Skeletal muscle satellite cell (primary cell): ENCODE measurements around the gene SLC22A31.

Experiments used
- H3K27me3 ChIP-seq: 2 replicates; pipeline ENCODE4 v1.7.0; 2013; ENCODE audit warnings: low read length; ENCODE audit not compliant: control insufficient read depth, insufficient read depth
- H3K36me3 ChIP-seq: 2 replicates; pipeline ENCODE4 v1.7.0; 2013; ENCODE audit warnings: mild to moderate bottlenecking, control low read depth, low read length; ENCODE audit not compliant: insufficient read depth
- H3K4me1 ChIP-seq: 2 replicates; pipeline ENCODE4 v1.7.0; 2013; ENCODE audit warnings: low read length; ENCODE audit not compliant: control insufficient read depth, insufficient read depth
- H3K4me2 ChIP-seq: 2 replicates; pipeline ENCODE4 v1.7.0; 2013; ENCODE audit warnings: mild to moderate bottlenecking, low read length
- H3K4me3 ChIP-seq: 2 replicates; pipeline ENCODE4 v1.7.0; 2013; ENCODE audit warnings: low read length
- H3K9ac ChIP-seq: 2 replicates; pipeline ENCODE4 v1.7.0; 2013; ENCODE audit warnings: mild to moderate bottlenecking, low read depth, low read length, moderate library complexity
- H3K9me3 ChIP-seq: replicated peaks from 2 replicates; pipeline ENCODE4 v1.7.0; 2013; ENCODE audit warnings: mild to moderate bottlenecking, control low read depth, low read length

The SLC22A31 gene

DNA sequence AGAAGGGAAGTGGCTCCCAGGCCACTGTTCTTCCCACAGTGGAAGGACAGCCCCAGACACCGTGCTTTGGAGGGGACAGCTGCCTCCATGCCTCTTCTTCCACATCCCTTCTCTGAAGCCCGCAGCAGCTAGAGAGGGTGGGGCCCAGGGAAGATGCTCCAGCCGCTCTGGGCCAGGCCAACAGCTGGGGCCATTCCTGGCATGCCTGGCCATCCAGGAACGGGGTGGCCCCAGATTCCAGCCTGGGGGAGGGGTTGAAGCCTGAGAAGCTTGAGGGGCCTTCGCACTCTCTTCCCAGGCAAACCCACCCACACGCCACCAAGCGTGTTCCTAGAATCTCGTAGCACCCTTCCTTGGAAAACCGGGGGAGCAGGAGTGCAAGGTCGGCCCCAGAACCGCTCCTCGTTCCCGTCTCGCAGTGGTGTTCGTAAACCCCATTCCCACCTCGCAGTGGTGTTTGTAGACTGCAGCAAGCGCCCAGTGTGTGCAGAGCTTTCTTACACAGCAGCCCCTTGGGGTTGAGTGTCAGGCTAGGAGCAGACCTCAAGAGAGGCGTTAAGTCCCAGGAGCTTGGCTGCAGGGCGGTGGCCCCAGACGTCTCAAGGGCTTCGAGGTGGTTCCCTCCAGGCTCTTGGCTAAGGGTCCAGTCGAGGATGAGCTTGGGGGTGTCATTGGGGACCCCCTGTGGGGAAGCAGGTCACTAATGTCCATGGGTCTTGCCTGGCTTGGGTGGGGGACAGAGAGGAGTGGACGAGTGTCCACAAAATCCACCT, 26.1 kb downstream of the SLC22A31 start:
- Histone ChIP-seq H3K4me1 (peaks cover 45% of the 10 kb centered on the region), H3K9ac (peak overlapping the region; percentile 85), H3K27me3 (no peaks in the 10 kb centered on the region), H3K4me2 (peak overlapping the region; percentile 90), H3K9me3 (no peaks in the 10 kb centered on the region), H3K36me3 (no peaks in the 10 kb centered on the region), H3K4me3 (peak overlapping the region; percentile 81)

DNA sequence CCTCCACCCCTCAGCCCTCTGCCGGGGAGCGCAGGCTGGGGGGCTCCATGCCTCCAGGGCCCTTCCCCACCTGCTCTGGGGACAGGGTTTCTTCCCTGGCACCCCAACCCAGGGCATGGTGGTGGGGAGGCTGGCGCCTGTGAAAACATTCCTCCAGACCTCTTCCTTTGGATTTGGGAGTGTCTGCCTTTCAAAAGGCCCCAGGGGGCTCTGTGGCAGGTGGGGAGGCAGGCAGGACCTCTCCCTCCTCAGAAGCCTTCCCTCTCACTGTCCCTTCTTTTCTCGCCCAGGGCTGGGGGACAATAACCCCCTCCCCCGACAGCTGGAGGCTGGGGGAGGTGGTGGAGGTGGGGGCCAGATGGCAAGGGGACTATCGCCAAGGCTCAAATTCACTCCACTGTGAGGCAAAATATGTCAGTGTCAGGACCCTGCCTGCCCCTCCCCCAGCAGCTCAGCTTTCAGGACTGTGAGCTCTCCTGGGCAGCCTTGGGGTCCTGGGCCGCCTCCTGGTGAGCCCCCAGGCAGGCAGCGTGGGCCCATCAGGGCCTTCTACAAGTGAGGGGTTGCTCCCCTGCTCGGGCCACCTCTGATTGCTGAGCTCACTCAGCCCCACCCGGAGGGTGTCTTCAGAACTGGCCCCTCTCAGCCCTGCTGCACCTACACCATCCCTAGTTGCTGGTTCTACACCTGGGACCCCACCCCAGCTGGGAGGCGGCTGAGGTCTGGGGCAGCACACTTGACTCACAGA, 27.0 kb downstream of the SLC22A31 start:
- Histone ChIP-seq H3K36me3 (no peaks in the 10 kb centered on the region), H3K4me2 (peak overlapping the region; percentile 90), H3K4me3 (peak overlapping the region; percentile 81), H3K9ac (peak overlapping the region; percentile 85), H3K4me1 (peaks cover 45% of the 10 kb centered on the region), H3K27me3 (no peaks in the 10 kb centered on the region), H3K9me3 (no peaks in the 10 kb centered on the region)

DNA sequence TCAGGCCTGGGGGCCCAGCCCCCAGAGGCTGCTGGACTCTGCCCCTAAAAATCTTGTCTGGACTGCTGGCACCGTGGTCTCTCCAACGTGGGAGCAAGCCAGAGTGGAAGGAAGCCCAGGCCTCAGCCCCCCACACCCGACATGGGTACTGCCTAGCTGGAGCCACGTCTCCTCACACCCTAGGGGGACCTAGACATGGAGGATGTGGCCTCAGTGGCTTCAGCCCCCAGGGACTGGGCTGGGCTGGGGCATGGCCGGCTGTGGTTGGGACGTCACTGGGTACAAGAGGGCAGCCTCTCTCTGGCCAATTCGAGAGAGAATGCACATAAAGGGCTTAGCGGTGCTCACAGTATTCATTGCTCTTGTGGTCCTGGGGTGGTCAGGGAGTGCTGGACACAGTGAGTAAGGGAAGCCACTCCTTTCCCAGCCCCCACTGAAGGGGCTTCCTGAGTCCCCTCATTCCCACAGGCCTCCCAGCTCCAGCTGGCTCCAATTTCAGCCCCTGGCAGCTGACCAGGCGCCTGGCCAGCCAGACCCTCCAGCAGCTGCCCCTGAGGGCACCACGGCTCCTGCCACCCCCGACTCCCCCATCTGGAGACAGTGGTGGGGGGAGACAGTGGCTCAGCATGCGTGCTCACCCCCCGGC, 27.7 kb downstream of the SLC22A31 start:
- no peaks in the 10 kb centered on the region for H3K36me3 ChIP-seq
- peak overlapping the region; percentile 85 for H3K9ac ChIP-seq
- peak overlapping the region; percentile 90 for H3K4me2 ChIP-seq
- peaks cover 45% of the 10 kb centered on the region for H3K4me1 ChIP-seq
- peak overlapping the region; percentile 81 for H3K4me3 ChIP-seq
- no peaks in the 10 kb centered on the region for H3K9me3 ChIP-seq
- H3K27me3 ChIP-seq, result no peaks in the 10 kb centered on the region

- H3K36me3 ChIP-seq, result no peaks in the 10 kb centered on the region
- H3K4me3 ChIP-seq, result peak overlapping the region; percentile 81
- H3K9ac ChIP-seq, result peak overlapping the region; percentile 85
- H3K4me2 ChIP-seq, result peak overlapping the region; percentile 90
- H3K9me3 ChIP-seq, result no peaks in the 10 kb centered on the region
- peaks cover 48% of the 10 kb centered on the region for H3K4me1 ChIP-seq
- no peaks in the 10 kb centered on the region for H3K27me3 ChIP-seq
These were observed 28.2 kb downstream of the SLC22A31 start for GRCh38 chr16:89172171-89172527.

GRCh38 chr16:89171216-89172170, 28.8 kb downstream of the SLC22A31 start, which contains the start of gene CDH15:
Gene CDH15, plus strand, starts transcription at chr16:89171748. Its CDS starts 84 bp downstream, at chr16:89171832.
- Histone ChIP-seq H3K27me3 (no peaks in the 10 kb centered on the region), H3K4me3 (peak within 1 kb of the TSS; percentile 81), H3K36me3 (no peaks in the 10 kb centered on the region), H3K9me3 (no peaks in the 10 kb centered on the region), H3K4me1 (peaks cover 54% of the 10 kb centered on the region), H3K4me2 (peak within 1 kb of the TSS; percentile 90), H3K9ac (peak within 1 kb of the TSS; percentile 85)

GRCh38 chr16:89170346-89171215, 29.8 kb downstream of the SLC22A31 start:
- H3K4me3 ChIP-seq, result no peak overlapping the region
- H3K4me2 ChIP-seq, result peak overlapping the region; percentile 69
- no peak overlapping the region for H3K9ac ChIP-seq

DNA sequence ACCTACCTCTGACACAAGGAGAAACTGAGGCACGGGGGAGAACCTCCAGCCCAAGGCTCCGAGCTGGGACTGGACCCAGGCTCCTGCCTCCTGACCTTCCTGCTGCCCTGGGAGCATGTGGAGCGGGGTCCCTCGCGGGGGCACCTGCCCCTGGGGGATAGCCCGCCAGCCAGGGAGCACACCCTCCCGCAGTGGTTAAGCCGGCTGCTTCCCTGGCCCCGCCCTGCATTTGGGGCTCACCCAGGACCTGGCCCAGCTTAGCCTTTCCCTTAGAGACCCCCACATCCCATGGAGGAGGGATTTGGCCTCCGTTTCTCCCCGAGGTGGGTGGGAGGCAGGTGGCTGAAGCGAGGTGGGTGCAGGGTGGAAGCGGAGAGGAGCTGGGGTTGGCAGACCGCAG, 30.6 kb downstream of the SLC22A31 start:
- H3K36me3 ChIP-seq, result no peaks in the 10 kb centered on the region
- peaks cover 37% of the 10 kb centered on the region for H3K4me1 ChIP-seq
- H3K9me3 ChIP-seq, result no peaks in the 10 kb centered on the region
- H3K4me3 ChIP-seq, result no peak overlapping the region
- H3K27me3 ChIP-seq, result no peaks in the 10 kb centered on the region
- H3K4me2 ChIP-seq, result no peak overlapping the region
- no peak overlapping the region for H3K9ac ChIP-seq

More at GRCh38 chr16:89170346-89171215, 29.8 kb downstream of the SLC22A31 start:
- Histone ChIP-seq H3K4me1 (peaks cover 45% of the 10 kb centered on the region), H3K36me3 (no peaks in the 10 kb centered on the region), H3K9me3 (no peaks in the 10 kb centered on the region), H3K27me3 (no peaks in the 10 kb centered on the region)

DNA sequence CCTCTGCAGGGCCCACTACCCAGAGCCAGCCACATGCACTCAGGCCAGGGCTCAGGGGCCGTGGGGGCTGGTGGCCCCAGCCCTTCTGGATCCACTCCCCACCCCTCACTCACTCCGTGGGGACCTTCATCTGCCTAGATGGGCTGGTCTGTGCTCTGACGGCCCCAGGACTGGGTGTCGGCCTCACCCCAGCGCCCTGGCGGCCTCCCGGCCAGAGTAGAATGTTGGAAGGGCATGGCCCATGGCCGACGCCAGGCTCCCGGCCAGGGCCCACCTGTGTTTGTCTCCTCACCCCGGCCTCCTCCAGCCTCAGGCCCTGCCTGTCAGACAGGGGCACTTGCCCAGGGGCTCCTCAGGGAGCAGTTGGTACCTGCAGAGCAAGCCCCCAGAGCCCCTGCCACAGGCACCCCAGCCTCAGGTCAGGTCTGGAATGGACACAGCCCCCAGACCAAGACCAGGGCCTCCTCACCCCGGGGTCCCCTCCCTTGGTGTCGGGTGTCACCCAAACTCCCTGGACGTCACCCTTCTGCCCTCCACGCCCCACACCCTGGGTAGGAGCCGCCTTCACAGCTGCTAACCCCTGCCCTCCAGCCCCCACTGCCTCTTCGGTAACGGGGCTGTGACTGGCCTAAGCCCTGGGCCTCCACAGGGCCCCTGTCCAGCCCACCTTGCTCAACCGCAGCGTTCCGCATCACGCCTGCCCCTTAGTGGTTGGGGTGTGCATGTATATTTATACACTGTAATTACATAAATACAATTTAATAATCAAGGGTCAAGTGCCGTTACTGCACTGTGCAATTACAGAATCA, 31.8 kb downstream of the SLC22A31 start:
- Histone ChIP-seq H3K4me2 (no peak overlapping the region), H3K27me3 (no peaks in the 10 kb centered on the region), H3K9ac (no peak overlapping the region), H3K9me3 (no peaks in the 10 kb centered on the region), H3K4me3 (no peak overlapping the region), H3K36me3 (no peaks in the 10 kb centered on the region), H3K4me1 (peaks cover 26% of the 10 kb centered on the region)

- Histone ChIP-seq H3K4me3 (peak overlapping the region; percentile 47), H3K4me1 (peaks cover 16% of the 10 kb centered on the region), H3K4me2 (peak overlapping the region; percentile 70), H3K27me3 (no peaks in the 10 kb centered on the region), H3K9me3 (no peaks in the 10 kb centered on the region), H3K36me3 (no peaks in the 10 kb centered on the region), H3K9ac (peak overlapping the region; percentile 22)
These were observed 32.9 kb downstream of the SLC22A31 start for GRCh38 chr16:89167425-89167941.
